Breast epithelium (tissue), 4 donors: Measurements from ENCODE around the gene VIL1. TPM values are rescaled to one million over a fixed set of nuclear protein-coding genes. Genes with fewer than 3 reads are reported as not detected.

Experiments used
- DNase-seq, 2 donors: peaks; one replicate each; pipeline ENCODE4 v3.0.0-alpha.2; 2019; ENCODE audit warnings: low spot score in 2 of 2
- H3K27ac ChIP-seq, 2 donors: fragments of 200-600 bp; sonication (generic) in 1 of 2; one replicate each; pipeline ENCODE4 v1.5.1; 2016 to 2019; ENCODE audit warnings: mild to moderate bottlenecking in 1 of 2
- H3K27me3 ChIP-seq, 2 donors: fragments of 200-600 bp; sonication (generic) in 1 of 2; one replicate each; pipeline versions ENCODE4 v1.5.1 to v1.6.0; 2017 to 2019; ENCODE audit warnings: control low read depth in 1 of 2, mild to moderate bottlenecking in 1 of 2
- H3K36me3 ChIP-seq: fragments of 200-600 bp; one replicate; pipeline ENCODE4 v1.5.1; 2019
- H3K4me1 ChIP-seq, 2 donors: fragments of 200-600 bp; sonication (generic); one replicate each; pipeline ENCODE4 v1.5.1; 2016 to 2019; ENCODE audit warnings: control low read depth in 1 of 2
- H3K4me3 ChIP-seq, 3 donors: fragments of 200-600 bp; sonication (generic); 1 replicate in 2 of 3; 2 replicates in 1 of 3; pipeline ENCODE4 v1.5.1; 2016 to 2019; ENCODE audit warnings: mild to moderate bottlenecking in 3 of 3, moderate library complexity in 2 of 3
- H3K9me3 ChIP-seq, 2 donors: fragments of 200-600 bp; sonication (generic) in 1 of 2; one replicate each; pipeline ENCODE4 v1.5.1; 2016 to 2019; ENCODE audit warnings: control low read depth in 1 of 2
- POLR2A ChIP-seq: fragments of 450-650 bp; IDR thresholded peaks from one replicate; pipeline ENCODE4 v1.6.1; 2016; ENCODE audit warnings: antibody characterized with exemption, mild to moderate bottlenecking, moderate library complexity
- POLR2AphosphoS5 ChIP-seq, 3 donors: sonication (generic); formaldehyde crosslinking; IDR thresholded peaks; one replicate each; pipeline ENCODE4 v1.6.1; 2017; ENCODE audit warnings: antibody characterized with exemption in 3 of 3
- intact Hi-C: fragments of 100-400 bp; cut with DNase I; formaldehyde crosslinking; loops from one replicate; pipeline ENCODE4 v1.15.1; 2023; ENCODE audit warnings: low total_unique reads
- total RNA-seq, 3 donors: library from RNA; depleted of rRNA; stranded (reverse); fragments of >200 nt; gene quantifications; one replicate each; pipeline ENCODE4 v1.1.0, GENCODE V29; 2016
- TF ChIP-seq, protein P1 (sequence below), 3 donors: fragments of 450-650 bp; IDR thresholded peaks; one replicate each; pipeline ENCODE4 v1.5.1; 2016 to 2017; ENCODE audit warnings: antibody characterized with exemption in 3 of 3, mild to moderate bottlenecking in 3 of 3, moderate library complexity in 3 of 3

VIL1 gene
- total RNA-seq, 3 donors from 2014 or later: under 0.01 to 2.9 TPM; not detected in 1

GRCh38 chr2:218406949-218407618 lies 11.8 kb upstream of the VIL1 start:
- intact Hi-C loops: no loop called here
- H3K27me3 ChIP-seq: no peaks in the 10 kb centered on the region
- H3K36me3 ChIP-seq: no peaks in the 10 kb centered on the region
- H3K4me3 ChIP-seq: peak overlapping the region; percentile 37 to 71 (median 52)
- H3K27ac ChIP-seq: peak overlapping the region; percentile 85 to 91
- TF ChIP-seq POLR2A (no peak), POLR2AphosphoS5 (IDR thresholded peaks at IDR 0.05) (peak in 2 of 3 donors; percentile 31 to 65)
- TF ChIP-seq, protein P1, sequence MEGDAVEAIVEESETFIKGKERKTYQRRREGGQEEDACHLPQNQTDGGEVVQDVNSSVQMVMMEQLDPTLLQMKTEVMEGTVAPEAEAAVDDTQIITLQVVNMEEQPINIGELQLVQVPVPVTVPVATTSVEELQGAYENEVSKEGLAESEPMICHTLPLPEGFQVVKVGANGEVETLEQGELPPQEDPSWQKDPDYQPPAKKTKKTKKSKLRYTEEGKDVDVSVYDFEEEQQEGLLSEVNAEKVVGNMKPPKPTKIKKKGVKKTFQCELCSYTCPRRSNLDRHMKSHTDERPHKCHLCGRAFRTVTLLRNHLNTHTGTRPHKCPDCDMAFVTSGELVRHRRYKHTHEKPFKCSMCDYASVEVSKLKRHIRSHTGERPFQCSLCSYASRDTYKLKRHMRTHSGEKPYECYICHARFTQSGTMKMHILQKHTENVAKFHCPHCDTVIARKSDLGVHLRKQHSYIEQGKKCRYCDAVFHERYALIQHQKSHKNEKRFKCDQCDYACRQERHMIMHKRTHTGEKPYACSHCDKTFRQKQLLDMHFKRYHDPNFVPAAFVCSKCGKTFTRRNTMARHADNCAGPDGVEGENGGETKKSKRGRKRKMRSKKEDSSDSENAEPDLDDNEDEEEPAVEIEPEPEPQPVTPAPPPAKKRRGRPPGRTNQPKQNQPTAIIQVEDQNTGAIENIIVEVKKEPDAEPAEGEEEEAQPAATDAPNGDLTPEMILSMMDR (IDR thresholded peaks at IDR 0.05): no peak
- peaks cover 6 to 9% of the 10 kb centered on the region in 2 donors for H3K4me1 ChIP-seq
- peak in 1 of 2 donors; percentile 71 for DNase-seq
- H3K9me3 ChIP-seq: no peaks in the 10 kb centered on the region

- no peak overlapping the region for H3K4me3 ChIP-seq
- H3K4me1 ChIP-seq: peaks cover 6 to 9% of the 10 kb centered on the region in 2 donors
Measured at GRCh38 chr2:218407717-218408116, 11.2 kb upstream of the VIL1 start.

DNA sequence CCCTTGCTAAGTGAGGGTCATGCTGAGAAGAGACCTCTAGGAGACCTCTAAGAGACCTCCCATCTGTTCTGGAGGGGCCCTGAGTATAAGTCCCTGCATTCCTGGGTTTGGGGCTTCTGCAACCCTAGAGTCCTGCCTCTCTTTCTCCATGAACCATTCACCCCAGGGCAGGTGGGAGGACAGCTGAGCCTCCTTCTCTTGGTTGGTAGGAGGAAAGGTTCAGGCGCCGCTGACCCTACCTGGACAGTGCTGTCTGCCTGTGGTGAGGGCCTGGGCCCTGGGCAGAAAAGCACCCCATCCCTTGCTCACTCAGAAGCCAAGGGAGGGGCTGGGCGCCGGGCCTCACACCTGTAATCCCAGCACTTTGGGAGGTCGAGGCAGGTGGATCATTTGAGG lies 604 bp upstream of the VIL1 start:
- Histone ChIP-seq H3K27ac (no peak overlapping the region), H3K9me3 (no peaks in the 10 kb centered on the region), H3K27me3 (no peaks in the 10 kb centered on the region), H3K4me3 (no peak overlapping the region), H3K4me1 (no peaks in the 10 kb centered on the region), H3K36me3 (no peaks in the 10 kb centered on the region)
- intact Hi-C loops: no loop called here
- TF ChIP-seq, protein P1 (IDR thresholded peaks at IDR 0.05): no peak
- no peak for TF ChIP-seq POLR2A
- TF ChIP-seq POLR2AphosphoS5 (IDR thresholded peaks at IDR 0.05): no peak
- DNase-seq: no peak

More at GRCh38 chr2:218407717-218408116, 11.2 kb upstream of the VIL1 start:
- no peak overlapping the region for H3K27ac ChIP-seq
- no peak for DNase-seq
- H3K9me3 ChIP-seq: no peaks in the 10 kb centered on the region
- intact Hi-C loops: no loop called here
- no peaks in the 10 kb centered on the region for H3K36me3 ChIP-seq
- no peaks in the 10 kb centered on the region for H3K27me3 ChIP-seq
- no peak for TF ChIP-seq POLR2AphosphoS5 (IDR thresholded peaks at IDR 0.05)
- TF ChIP-seq, protein P1 (IDR thresholded peaks at IDR 0.05): no peak
- TF ChIP-seq POLR2A: no peak

GRCh38 chr2:218419630-218420216 lies 800 bp downstream of the VIL1 start:
- Histone ChIP-seq H3K4me1 (no peaks in the 10 kb centered on the region), H3K27ac (no peak overlapping the region), H3K27me3 (no peaks in the 10 kb centered on the region), H3K4me3 (no peak overlapping the region), H3K9me3 (no peaks in the 10 kb centered on the region), H3K36me3 (no peaks in the 10 kb centered on the region)
- no peak for DNase-seq
- TF ChIP-seq, protein P1 (IDR thresholded peaks at IDR 0.05): no peak
- TF ChIP-seq POLR2AphosphoS5 (IDR thresholded peaks at IDR 0.05) (no peak), POLR2A (no peak)
- intact Hi-C loops: no loop called here

DNA sequence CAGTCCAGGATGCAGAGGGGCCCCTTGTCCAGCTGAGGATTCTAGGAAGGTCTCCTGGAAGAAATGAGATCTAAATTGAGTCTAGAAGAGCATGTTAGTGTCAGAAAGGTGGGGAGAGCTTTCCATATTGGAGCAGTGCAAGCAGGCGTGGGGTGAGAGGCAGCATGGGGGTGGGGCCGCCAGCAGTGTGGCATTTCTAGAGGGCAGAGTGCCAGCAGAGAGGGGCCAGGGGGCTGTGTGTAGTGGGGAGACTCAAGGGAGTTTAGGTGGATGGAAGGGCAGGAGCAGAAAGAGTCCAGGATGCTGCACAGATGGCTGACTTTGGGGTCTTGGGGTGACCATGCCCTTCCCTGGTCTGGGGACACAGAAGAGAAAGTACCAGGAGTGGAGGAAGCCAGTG lies 2.1 kb downstream of the VIL1 start:
- no peak for TF ChIP-seq POLR2AphosphoS5 (IDR thresholded peaks at IDR 0.05)
- TF ChIP-seq POLR2A: no peak
- no peaks in the 10 kb centered on the region for H3K27me3 ChIP-seq
- H3K4me3 ChIP-seq: no peak overlapping the region
- no peaks in the 10 kb centered on the region for H3K36me3 ChIP-seq
- no peaks in the 10 kb centered on the region for H3K9me3 ChIP-seq
- intact Hi-C loops: no loop called here
- no peak overlapping the region for H3K27ac ChIP-seq
- no peak for DNase-seq
- H3K4me1 ChIP-seq: no peaks in the 10 kb centered on the region
